Measurements from ENCODE around the gene NR6A1.

DNA sequence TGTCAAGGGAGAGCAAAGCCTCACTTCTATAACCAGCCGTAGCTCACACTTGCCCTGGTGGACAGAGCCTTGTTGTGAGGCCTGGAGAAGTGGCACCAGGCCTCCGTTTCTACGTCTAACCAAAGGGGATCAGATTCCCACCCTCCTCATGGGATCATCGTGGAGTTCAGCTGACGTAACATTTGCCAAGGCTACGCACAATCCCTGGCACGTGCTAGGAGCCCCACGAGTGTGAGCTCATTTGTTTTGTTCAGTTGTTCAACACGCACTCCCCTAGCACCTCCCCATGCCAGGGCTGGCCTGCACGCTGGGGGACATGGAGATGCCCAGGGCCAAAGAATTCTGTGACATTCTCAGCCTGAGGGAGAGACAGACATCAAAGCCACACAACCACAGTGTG lies 297.8 kb downstream of the NR6A1 start:
- TF ChIP-seq RARB (CRISPR knock-in tag; IDR thresholded peaks at IDR 0.05) (no peak), OSR1 (CRISPR knock-in tag; IDR thresholded peaks at IDR 0.05) (no peak), ARNTL (CRISPR knock-in tag; IDR thresholded peaks at IDR 0.05; ENCODE audit: borderline replicate concordance, low read depth) (no peak), ZFP30 (CRISPR knock-in tag; IDR thresholded peaks at IDR 0.05) (no peak), SNAI2 (CRISPR knock-in tag; IDR thresholded peaks at IDR 0.05) (no peak)
- TF ChIP-seq, protein P1, sequence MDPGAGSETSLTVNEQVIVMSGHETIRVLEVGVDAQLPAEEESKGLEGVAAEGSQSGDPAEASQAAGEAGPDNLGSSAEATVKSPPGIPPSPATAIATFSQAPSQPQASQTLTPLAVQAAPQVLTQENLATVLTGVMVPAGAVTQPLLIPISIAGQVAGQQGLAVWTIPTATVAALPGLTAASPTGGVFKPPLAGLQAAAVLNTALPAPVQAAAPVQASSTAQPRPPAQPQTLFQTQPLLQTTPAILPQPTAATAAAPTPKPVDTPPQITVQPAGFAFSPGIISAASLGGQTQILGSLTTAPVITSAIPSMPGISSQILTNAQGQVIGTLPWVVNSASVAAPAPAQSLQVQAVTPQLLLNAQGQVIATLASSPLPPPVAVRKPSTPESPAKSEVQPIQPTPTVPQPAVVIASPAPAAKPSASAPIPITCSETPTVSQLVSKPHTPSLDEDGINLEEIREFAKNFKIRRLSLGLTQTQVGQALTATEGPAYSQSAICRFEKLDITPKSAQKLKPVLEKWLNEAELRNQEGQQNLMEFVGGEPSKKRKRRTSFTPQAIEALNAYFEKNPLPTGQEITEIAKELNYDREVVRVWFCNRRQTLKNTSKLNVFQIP (CRISPR knock-in tag; IDR thresholded peaks at IDR 0.05; ENCODE audit: borderline replicate concordance, low read depth), result no peak
- TF ChIP-seq, protein P2, sequence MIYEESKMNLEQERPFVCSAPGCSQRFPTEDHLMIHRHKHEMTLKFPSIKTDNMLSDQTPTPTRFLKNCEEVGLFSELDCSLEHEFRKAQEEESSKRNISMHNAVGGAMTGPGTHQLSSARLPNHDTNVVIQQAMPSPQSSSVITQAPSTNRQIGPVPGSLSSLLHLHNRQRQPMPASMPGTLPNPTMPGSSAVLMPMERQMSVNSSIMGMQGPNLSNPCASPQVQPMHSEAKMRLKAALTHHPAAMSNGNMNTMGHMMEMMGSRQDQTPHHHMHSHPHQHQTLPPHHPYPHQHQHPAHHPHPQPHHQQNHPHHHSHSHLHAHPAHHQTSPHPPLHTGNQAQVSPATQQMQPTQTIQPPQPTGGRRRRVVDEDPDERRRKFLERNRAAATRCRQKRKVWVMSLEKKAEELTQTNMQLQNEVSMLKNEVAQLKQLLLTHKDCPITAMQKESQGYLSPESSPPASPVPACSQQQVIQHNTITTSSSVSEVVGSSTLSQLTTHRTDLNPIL (CRISPR knock-in tag; IDR thresholded peaks at IDR 0.05; ENCODE audit: low read depth), result no peak
- TF ChIP-seq, protein P3, sequence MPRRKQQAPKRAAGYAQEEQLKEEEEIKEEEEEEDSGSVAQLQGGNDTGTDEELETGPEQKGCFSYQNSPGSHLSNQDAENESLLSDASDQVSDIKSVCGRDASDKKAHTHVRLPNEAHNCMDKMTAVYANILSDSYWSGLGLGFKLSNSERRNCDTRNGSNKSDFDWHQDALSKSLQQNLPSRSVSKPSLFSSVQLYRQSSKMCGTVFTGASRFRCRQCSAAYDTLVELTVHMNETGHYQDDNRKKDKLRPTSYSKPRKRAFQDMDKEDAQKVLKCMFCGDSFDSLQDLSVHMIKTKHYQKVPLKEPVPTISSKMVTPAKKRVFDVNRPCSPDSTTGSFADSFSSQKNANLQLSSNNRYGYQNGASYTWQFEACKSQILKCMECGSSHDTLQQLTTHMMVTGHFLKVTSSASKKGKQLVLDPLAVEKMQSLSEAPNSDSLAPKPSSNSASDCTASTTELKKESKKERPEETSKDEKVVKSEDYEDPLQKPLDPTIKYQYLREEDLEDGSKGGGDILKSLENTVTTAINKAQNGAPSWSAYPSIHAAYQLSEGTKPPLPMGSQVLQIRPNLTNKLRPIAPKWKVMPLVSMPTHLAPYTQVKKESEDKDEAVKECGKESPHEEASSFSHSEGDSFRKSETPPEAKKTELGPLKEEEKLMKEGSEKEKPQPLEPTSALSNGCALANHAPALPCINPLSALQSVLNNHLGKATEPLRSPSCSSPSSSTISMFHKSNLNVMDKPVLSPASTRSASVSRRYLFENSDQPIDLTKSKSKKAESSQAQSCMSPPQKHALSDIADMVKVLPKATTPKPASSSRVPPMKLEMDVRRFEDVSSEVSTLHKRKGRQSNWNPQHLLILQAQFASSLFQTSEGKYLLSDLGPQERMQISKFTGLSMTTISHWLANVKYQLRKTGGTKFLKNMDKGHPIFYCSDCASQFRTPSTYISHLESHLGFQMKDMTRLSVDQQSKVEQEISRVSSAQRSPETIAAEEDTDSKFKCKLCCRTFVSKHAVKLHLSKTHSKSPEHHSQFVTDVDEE (CRISPR knock-in tag; IDR thresholded peaks at IDR 0.05), result no peak
- TF ChIP-seq, protein P4, sequence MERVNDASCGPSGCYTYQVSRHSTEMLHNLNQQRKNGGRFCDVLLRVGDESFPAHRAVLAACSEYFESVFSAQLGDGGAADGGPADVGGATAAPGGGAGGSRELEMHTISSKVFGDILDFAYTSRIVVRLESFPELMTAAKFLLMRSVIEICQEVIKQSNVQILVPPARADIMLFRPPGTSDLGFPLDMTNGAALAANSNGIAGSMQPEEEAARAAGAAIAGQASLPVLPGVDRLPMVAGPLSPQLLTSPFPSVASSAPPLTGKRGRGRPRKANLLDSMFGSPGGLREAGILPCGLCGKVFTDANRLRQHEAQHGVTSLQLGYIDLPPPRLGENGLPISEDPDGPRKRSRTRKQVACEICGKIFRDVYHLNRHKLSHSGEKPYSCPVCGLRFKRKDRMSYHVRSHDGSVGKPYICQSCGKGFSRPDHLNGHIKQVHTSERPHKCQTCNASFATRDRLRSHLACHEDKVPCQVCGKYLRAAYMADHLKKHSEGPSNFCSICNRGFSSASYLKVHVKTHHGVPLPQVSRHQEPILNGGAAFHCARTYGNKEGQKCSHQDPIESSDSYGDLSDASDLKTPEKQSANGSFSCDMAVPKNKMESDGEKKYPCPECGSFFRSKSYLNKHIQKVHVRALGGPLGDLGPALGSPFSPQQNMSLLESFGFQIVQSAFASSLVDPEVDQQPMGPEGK (CRISPR knock-in tag; IDR thresholded peaks at IDR 0.05; ENCODE audit: borderline replicate concordance), result no peak

All from SK-N-SH treated with all-trans-retinoic acid at 6 μM for 48 hours (cell line).